Measurements from ENCODE around the gene SIRT1. TPM values are rescaled to one million over a fixed set of nuclear protein-coding genes. Genes with fewer than 3 reads are reported as not detected.
A peak's percentile ranks its signal among the peaks of the same experiment; 100 is the strongest.

SIRT1 gene
- total RNA-seq, 1 donor from 2014 or later: 11.8 TPM

DNA sequence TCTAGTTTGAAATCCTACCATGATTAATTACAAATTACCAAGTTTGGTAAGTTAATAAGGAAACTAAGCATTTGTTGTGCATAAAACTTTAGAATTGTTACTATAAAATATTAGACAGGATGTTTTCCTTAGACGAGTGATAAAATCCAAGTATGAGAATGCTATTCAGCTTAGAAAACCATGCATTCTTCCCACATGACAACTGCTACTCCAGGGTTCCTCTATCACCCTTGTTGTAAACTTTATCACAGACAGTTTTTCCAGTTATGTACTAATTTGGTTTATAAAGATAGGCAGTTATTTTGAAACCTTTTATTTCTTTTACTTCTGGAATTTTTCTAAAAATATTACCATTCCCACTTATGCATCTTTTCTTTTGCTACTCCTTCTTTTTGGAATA is 52.0 kb downstream of the SIRT1 start:
- Histone ChIP-seq H2AFZ (ENCODE audit: low read depth, low read length) (no peak overlapping the region), H3K4me3 (ENCODE audit: insufficient read depth, low read depth, low read length) (no peak overlapping the region), H3K36me3 (ENCODE audit: insufficient read depth, low read length) (peaks cover 32% of the 10 kb centered on the region), H3K27ac (ENCODE audit: low read depth, low read length) (peak overlapping the region; percentile 14), H3K79me2 (ENCODE audit: insufficient read depth, low read length) (no peaks in the 10 kb centered on the region), H3K4me2 (ENCODE audit: low read length) (no peak overlapping the region), H3K9me3 (ENCODE audit: insufficient read depth, low read depth, low read length) (no peaks in the 10 kb centered on the region), H3K9ac (ENCODE audit: low read length) (no peak overlapping the region), H4K20me1 (ENCODE audit: insufficient read depth, low read length) (no peaks in the 10 kb centered on the region), H3K27me3 (ENCODE audit: insufficient read depth, low read length) (no peaks in the 10 kb centered on the region), H3K4me1 (ENCODE audit: insufficient read depth, low read length) (no peaks in the 10 kb centered on the region)
- Mint-ChIP-seq H3K4me1 (ENCODE audit: low read depth, unreplicated experiment) (peaks cover 4% of the 10 kb centered on the region), H3K27ac (ENCODE audit: unreplicated experiment) (no peak overlapping the region), H3K9me3 (ENCODE audit: unreplicated experiment) (no peaks in the 10 kb centered on the region), H3K36me3 (ENCODE audit: low read depth, unreplicated experiment) (peaks cover 7% of the 10 kb centered on the region), H3K4me3 (ENCODE audit: unreplicated experiment) (no peak overlapping the region), H3K27me3 (ENCODE audit: low read depth, unreplicated experiment) (no peaks in the 10 kb centered on the region)
- no peak for TF ChIP-seq EZH2 (IDR thresholded peaks at IDR 0.05; ENCODE audit: insufficient read depth, low read length)
- TF ChIP-seq, protein P1, sequence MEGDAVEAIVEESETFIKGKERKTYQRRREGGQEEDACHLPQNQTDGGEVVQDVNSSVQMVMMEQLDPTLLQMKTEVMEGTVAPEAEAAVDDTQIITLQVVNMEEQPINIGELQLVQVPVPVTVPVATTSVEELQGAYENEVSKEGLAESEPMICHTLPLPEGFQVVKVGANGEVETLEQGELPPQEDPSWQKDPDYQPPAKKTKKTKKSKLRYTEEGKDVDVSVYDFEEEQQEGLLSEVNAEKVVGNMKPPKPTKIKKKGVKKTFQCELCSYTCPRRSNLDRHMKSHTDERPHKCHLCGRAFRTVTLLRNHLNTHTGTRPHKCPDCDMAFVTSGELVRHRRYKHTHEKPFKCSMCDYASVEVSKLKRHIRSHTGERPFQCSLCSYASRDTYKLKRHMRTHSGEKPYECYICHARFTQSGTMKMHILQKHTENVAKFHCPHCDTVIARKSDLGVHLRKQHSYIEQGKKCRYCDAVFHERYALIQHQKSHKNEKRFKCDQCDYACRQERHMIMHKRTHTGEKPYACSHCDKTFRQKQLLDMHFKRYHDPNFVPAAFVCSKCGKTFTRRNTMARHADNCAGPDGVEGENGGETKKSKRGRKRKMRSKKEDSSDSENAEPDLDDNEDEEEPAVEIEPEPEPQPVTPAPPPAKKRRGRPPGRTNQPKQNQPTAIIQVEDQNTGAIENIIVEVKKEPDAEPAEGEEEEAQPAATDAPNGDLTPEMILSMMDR (IDR thresholded peaks at IDR 0.05; ENCODE audit: insufficient read depth, low read depth, low read length): no peak
- peak; percentile 34 for DNase-seq (ENCODE audit: low read depth)
- no peak for FAIRE-seq

DNA sequence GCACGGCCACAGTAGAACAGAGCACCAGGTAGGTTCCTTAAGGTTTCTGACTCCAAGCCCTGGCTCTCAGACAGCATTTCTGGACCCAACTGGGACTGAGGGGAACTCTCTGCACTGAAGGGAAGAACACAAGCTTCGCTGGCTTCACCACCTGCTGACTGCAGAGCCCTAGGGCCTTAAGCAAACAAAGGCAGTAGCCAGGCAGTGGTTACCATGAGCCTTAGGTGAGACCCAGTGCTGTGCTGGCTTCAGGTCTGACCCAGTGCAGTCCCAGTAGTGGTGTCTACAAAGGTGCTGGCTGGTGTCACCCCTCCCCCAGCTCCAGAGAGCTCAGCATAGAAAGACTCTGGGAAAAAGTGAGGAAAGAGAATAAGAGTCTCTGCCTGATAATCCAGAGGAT is 59.5 kb downstream of the SIRT1 start:
- H3K36me3 Mint-ChIP-seq (ENCODE audit: low read depth, unreplicated experiment): peaks cover 15% of the 10 kb centered on the region
- Histone ChIP-seq H3K27me3 (ENCODE audit: insufficient read depth, low read length) (no peaks in the 10 kb centered on the region), H3K4me3 (ENCODE audit: insufficient read depth, low read depth, low read length) (no peak overlapping the region), H4K20me1 (ENCODE audit: insufficient read depth, low read length) (peaks cover 11% of the 10 kb centered on the region), H3K9me3 (ENCODE audit: insufficient read depth, low read depth, low read length) (no peaks in the 10 kb centered on the region), H2AFZ (ENCODE audit: low read depth, low read length) (no peak overlapping the region), H3K36me3 (ENCODE audit: insufficient read depth, low read length) (peaks cover 20% of the 10 kb centered on the region), H3K79me2 (ENCODE audit: insufficient read depth, low read length) (peaks cover 21% of the 10 kb centered on the region), H3K4me2 (ENCODE audit: low read length) (no peak overlapping the region), H3K4me1 (ENCODE audit: insufficient read depth, low read length) (no peaks in the 10 kb centered on the region), H3K9ac (ENCODE audit: low read length) (no peak overlapping the region), H3K27ac (ENCODE audit: low read depth, low read length) (no peak overlapping the region)
- H3K27me3 Mint-ChIP-seq (ENCODE audit: low read depth, unreplicated experiment): no peaks in the 10 kb centered on the region
- H3K27ac Mint-ChIP-seq (ENCODE audit: unreplicated experiment): no peak overlapping the region
- TF ChIP-seq EZH2 (IDR thresholded peaks at IDR 0.05; ENCODE audit: insufficient read depth, low read length): no peak
- TF ChIP-seq, protein P1 (IDR thresholded peaks at IDR 0.05; ENCODE audit: insufficient read depth, low read depth, low read length): no peak
- H3K9me3 Mint-ChIP-seq (ENCODE audit: unreplicated experiment): no peaks in the 10 kb centered on the region
- DNase-seq (ENCODE audit: low read depth): no peak
- H3K4me3 Mint-ChIP-seq (ENCODE audit: unreplicated experiment): no peak overlapping the region
- no peak for FAIRE-seq
- H3K4me1 Mint-ChIP-seq (ENCODE audit: low read depth, unreplicated experiment): no peaks in the 10 kb centered on the region

DNA sequence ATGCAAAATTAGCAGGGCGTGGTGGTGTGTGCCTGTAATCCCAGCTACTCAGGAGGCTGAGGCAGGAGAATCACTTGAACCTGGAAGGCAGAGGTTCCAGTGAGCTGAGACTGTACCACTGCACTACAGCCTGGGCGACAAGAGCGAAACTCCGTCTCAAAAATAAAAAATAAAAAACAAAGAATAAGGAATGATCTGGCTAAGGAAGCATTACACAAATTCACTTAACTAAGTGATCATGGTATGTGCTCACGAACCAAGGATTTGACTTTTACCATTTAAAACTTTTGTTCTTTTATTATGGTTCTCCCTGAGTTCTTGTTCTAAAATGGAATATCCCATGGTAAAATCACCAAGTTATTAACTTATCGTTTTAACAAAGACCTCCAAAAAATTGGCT is 71.2 kb downstream of the SIRT1 start:
- Histone ChIP-seq H3K36me3 (ENCODE audit: insufficient read depth, low read length) (peaks cover 14% of the 10 kb centered on the region), H3K4me3 (ENCODE audit: insufficient read depth, low read depth, low read length) (no peak overlapping the region), H2AFZ (ENCODE audit: low read depth, low read length) (no peak overlapping the region), H3K9ac (ENCODE audit: low read length) (no peak overlapping the region), H3K27ac (ENCODE audit: low read depth, low read length) (no peak overlapping the region), H3K9me3 (ENCODE audit: insufficient read depth, low read depth, low read length) (no peaks in the 10 kb centered on the region), H3K4me1 (ENCODE audit: insufficient read depth, low read length) (no peaks in the 10 kb centered on the region), H3K4me2 (ENCODE audit: low read length) (no peak overlapping the region), H4K20me1 (ENCODE audit: insufficient read depth, low read length) (no peaks in the 10 kb centered on the region), H3K27me3 (ENCODE audit: insufficient read depth, low read length) (no peaks in the 10 kb centered on the region), H3K79me2 (ENCODE audit: insufficient read depth, low read length) (peaks cover 8% of the 10 kb centered on the region)
- FAIRE-seq (peak; percentile 5), DNase-seq (ENCODE audit: low read depth) (no peak)
- Mint-ChIP-seq H3K4me3 (ENCODE audit: unreplicated experiment) (no peak overlapping the region), H3K4me1 (ENCODE audit: low read depth, unreplicated experiment) (no peaks in the 10 kb centered on the region), H3K9me3 (ENCODE audit: unreplicated experiment) (no peaks in the 10 kb centered on the region), H3K27ac (ENCODE audit: unreplicated experiment) (no peak overlapping the region), H3K27me3 (ENCODE audit: low read depth, unreplicated experiment) (no peaks in the 10 kb centered on the region), H3K36me3 (ENCODE audit: low read depth, unreplicated experiment) (peaks cover 8% of the 10 kb centered on the region)
- TF ChIP-seq, protein P1 (IDR thresholded peaks at IDR 0.05; ENCODE audit: insufficient read depth, low read depth, low read length): no peak
- TF ChIP-seq EZH2 (IDR thresholded peaks at IDR 0.05; ENCODE audit: insufficient read depth, low read length): no peak

Data from astrocyte (in vitro differentiated cells and primary cell).